Measurements from ENCODE around the gene RIBC2.

The RIBC2 gene

GRCh38 chr22:45418056-45418769, 4.7 kb downstream of the RIBC2 start:
- no peak for DNase-seq (ENCODE audit: low read depth)
- no peak for TF ChIP-seq CTCF (IDR thresholded peaks at IDR 0.05; ENCODE audit: insufficient read depth, low read depth, low read length, missing control alignments)

DNA sequence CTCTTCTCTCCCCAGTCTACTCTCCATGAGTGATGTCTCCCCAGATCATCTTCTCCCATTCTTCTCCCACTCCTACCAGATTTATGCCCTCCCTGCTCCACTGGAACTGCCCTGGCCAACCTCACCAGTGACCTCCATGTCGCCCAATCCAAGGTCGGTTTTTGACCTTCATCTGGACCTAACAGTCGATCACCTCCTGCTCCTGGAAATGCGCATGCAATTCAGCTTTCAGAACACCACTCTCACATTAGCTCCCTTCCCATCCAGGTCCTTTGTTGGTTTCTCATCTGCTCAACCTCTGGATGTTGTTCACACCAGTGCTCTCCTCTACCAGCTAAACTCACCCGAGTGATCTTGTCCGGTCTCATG, 5.3 kb downstream of the RIBC2 start:
- H3K4me3 ChIP-seq (ENCODE audit: low read length), result no peak overlapping the region
- no peak for TF ChIP-seq CTCF (IDR thresholded peaks at IDR 0.05; ENCODE audit: insufficient read depth, low read depth, low read length, missing control alignments)
- no peak for DNase-seq (ENCODE audit: low read depth)

More at GRCh38 chr22:45418056-45418769, 4.7 kb downstream of the RIBC2 start:
- H3K4me3 ChIP-seq (ENCODE audit: low read length), result no peak overlapping the region

GRCh38 chr22:45420011-45420410, 6.5 kb downstream of the RIBC2 start:
- TF ChIP-seq CTCF (IDR thresholded peaks at IDR 0.05; ENCODE audit: insufficient read depth, low read depth, low read length, missing control alignments), result no peak
- no peak for DNase-seq (ENCODE audit: low read depth)
- H3K4me3 ChIP-seq (ENCODE audit: low read length), result no peak overlapping the region

DNA sequence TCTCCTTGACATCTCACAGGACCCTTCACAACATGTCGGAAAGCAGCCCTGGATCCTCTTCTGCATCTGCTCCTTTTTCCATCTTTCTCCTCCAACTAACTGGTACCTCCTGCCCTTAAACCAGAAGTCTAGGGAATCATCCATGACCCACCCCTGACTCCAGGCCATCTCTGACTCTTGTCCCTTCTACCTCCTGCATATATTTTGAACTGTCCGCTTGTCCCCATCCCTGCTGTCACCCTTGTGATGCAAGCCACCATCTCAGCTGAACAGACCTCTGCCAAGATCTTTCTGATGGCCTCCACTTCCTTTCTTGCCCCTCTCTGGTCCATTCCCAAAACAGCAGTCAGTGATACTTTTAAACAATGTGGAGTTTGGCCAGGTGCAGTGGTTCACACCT, 7.0 kb downstream of the RIBC2 start:
- H3K4me3 ChIP-seq (ENCODE audit: low read length), result no peak overlapping the region
- DNase-seq (ENCODE audit: low read depth), result no peak
- no peak for TF ChIP-seq CTCF (IDR thresholded peaks at IDR 0.05; ENCODE audit: insufficient read depth, low read depth, low read length, missing control alignments)

DNA sequence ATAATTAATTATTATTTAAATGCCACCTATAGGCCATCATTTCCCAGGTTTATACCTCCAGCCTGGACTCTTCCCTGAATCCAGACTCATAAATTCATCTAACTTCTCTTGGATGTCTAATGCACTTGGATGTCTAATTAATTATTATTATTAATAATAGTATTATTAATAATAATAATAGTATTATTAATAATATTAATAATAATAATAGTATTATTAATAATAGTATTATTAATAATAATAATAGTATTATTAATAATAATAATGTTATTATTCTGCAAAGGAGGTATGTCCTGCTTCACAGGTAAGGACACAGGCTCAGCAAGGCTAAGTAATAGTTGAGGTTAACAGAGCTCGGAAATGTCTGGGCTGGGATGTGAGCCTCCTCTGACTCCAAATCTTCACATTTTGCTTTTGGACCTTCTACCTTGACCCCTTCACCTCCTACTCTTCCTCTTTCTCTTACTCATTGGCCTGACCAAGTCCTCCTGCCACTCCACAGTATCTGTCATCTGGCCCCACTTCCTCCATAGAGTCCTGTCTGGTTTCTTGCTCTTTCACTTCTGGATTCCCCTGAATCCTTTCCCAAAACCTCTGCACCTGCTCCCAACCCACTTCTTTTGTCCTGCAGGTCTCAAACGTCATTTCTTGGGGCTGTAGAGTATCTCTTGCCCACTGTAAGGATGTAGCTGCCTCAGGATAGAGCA, 8.0 kb downstream of the RIBC2 start:
- TF ChIP-seq CTCF (IDR thresholded peaks at IDR 0.05; ENCODE audit: insufficient read depth, low read depth, low read length, missing control alignments), result no peak
- no peak for DNase-seq (ENCODE audit: low read depth)
- H3K4me3 ChIP-seq (ENCODE audit: low read length), result no peak overlapping the region

DNA sequence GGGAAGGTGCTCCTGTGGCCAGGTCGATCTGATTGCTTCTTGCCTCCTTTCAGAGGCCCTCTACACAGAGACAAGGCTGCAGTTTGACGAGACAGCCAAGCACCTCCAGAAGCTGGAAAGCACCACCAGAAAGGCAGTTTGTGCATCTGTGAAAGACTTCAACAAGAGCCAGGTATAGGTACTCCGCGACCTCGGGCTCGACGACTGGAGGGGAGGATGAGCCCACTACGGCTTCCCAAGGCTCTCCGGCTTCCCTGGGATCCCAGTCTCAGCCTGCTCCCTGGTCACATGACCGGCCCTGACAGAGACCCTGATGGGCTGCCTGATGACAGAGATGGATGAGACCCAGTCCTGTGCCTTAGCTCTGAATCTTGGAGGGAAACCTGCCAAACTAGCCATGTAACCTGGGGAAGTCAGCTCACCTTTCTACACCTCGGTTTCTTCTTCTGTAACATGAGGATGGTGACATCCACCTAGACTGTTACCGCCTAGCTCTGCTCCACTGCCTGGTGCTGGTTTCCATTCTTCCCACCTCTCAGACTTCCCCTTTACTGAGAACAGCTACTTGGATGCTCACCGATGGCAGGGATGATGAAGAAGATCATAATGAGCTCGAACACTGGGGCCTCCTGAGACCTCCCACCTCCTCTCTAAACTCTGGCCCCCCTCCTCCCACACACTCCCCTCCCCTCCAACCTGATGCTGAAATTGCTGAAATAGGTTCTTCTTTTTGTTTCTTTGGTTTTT, 8.9 kb downstream of the RIBC2 start:
- no peak for DNase-seq (ENCODE audit: low read depth)
- H3K4me3 ChIP-seq (ENCODE audit: low read length), result no peak overlapping the region
- no peak for TF ChIP-seq CTCF (IDR thresholded peaks at IDR 0.05; ENCODE audit: insufficient read depth, low read depth, low read length, missing control alignments)

Measured in epithelial cell of esophagus (primary cell).